Keratinocyte (primary cell): ENCODE results near the gene TULP1. TPM values are rescaled to one million over a fixed set of nuclear protein-coding genes. Genes with fewer than 3 reads are reported as not detected.

Experiments used
- DNase-seq: peaks from one replicate; pipeline ENCODE4 v3.0.0-alpha.2; 2011; ENCODE audit warnings: low read depth, missing footprints, low spot score
- FAIRE-seq: peaks from 2 replicates; lab custom pipeline; 2011; peaks lifted over from hg19 to GRCh38; lab: Jason Lieb, UNC
- H2AFZ ChIP-seq: 2 replicates; pipeline ENCODE4 v1.6.0; 2012; ENCODE audit warnings: low read length, control low read depth, inconsistent platforms; ENCODE audit not compliant: control insufficient read depth
- H3K27ac ChIP-seq: 2 replicates; pipeline ENCODE4 v1.5.1; 2011; ENCODE audit warnings: low read length; ENCODE audit not compliant: control insufficient read depth, insufficient read depth
- H3K27me3 ChIP-seq: 3 replicates; pipeline ENCODE4 v1.6.0; 2011; ENCODE audit warnings: low read length; ENCODE audit not compliant: control insufficient read depth, insufficient read depth; ENCODE audit errors: extremely low read depth
- H3K36me3 ChIP-seq, 2 experiments: 2 replicates in 1 of 2; 3 replicates in 1 of 2; pipeline ENCODE4 v1.5.1; 2011; ENCODE audit warnings: low read length in 2 of 2, mild to moderate bottlenecking in 1 of 2; ENCODE audit not compliant: control insufficient read depth in 2 of 2, insufficient read depth in 2 of 2; ENCODE audit errors: extremely low read depth in 1 of 2
- H3K4me1 ChIP-seq: 3 replicates; pipeline ENCODE4 v1.5.1; 2011; ENCODE audit warnings: low read length; ENCODE audit not compliant: control insufficient read depth, insufficient read depth; ENCODE audit errors: extremely low read depth
- H3K4me2 ChIP-seq: 3 replicates; pipeline ENCODE4 v1.6.0; 2011; ENCODE audit warnings: low read depth, low read length; ENCODE audit not compliant: control insufficient read depth, insufficient read depth; ENCODE audit errors: extremely low read depth
- H3K4me3 ChIP-seq, 3 experiments: fragments of 200-600 bp in 1 of 3; sonication (generic) in 1 of 3; 2 replicates in 2 of 3; 3 replicates in 1 of 3; pipeline ENCODE4 v1.5.1; 2011 to 2016; ENCODE audit warnings: low read length in 3 of 3, mild to moderate bottlenecking in 3 of 3, control low read depth in 2 of 3, inconsistent platforms in 1 of 3, low read depth in 1 of 3, mixed read lengths in 1 of 3, mixed run types in 1 of 3, moderate library complexity in 1 of 3; ENCODE audit not compliant: control insufficient read depth in 2 of 3, insufficient read depth in 2 of 3; ENCODE audit errors: extremely low read depth in 1 of 3
- H3K79me2 ChIP-seq: 2 replicates; pipeline ENCODE4 v1.6.0; 2012; ENCODE audit warnings: low read length; ENCODE audit not compliant: control insufficient read depth, insufficient read depth
- H3K9ac ChIP-seq: 3 replicates; pipeline ENCODE4 v1.6.0; 2011; ENCODE audit warnings: low read length; ENCODE audit not compliant: control insufficient read depth, insufficient read depth; ENCODE audit errors: extremely low read depth
- H3K9me1 ChIP-seq: 3 replicates; pipeline ENCODE4 v1.6.0; 2011; ENCODE audit warnings: low read length; ENCODE audit not compliant: control insufficient read depth, insufficient read depth; ENCODE audit errors: extremely low read depth
- H3K9me3 ChIP-seq: 2 replicates; pipeline ENCODE4 v1.5.1; 2012; ENCODE audit warnings: low read depth, low read length; ENCODE audit not compliant: control insufficient read depth
- H4K20me1 ChIP-seq: 3 replicates; pipeline ENCODE4 v1.6.0; 2011; ENCODE audit warnings: low read length; ENCODE audit not compliant: control insufficient read depth, insufficient read depth; ENCODE audit errors: extremely low read depth
- CTCF ChIP-seq, 3 experiments: IDR thresholded peaks in 1 of 3; conservative IDR thresholded peaks in 1 of 3; optimal IDR thresholded peaks in 1 of 3; 2 replicates in 2 of 3; 3 replicates in 1 of 3; pipeline versions ENCODE3 to v1.5.1; 2011; ENCODE audit warnings: low read length in 3 of 3, mild to moderate bottlenecking in 3 of 3, moderate library complexity in 2 of 3, control low read depth in 1 of 3, inconsistent platforms in 1 of 3; ENCODE audit not compliant: insufficient read depth in 2 of 3; ENCODE audit errors: extremely low read depth in 1 of 3
- EZH2 ChIP-seq: IDR thresholded peaks from one replicate; pipeline ENCODE4 v1.6.1; 2012; ENCODE audit warnings: inconsistent platforms, mild to moderate bottlenecking, low read length, moderate library complexity
- dilution Hi-C: fragments of 300-500 bp; cut with MboI; formaldehyde crosslinking; loops from one replicate; pipeline ENCODE4 v1.7.0; 2020; ENCODE audit warnings: low sequenced_read_pairs; ENCODE audit not compliant: extremely low pct_ligation_motif_present
- polyA plus RNA-seq, 5 experiments: library from polyadenylated mRNA; depleted of rRNA in 3 of 5; stranded (reverse) in 3 of 5; stranded (forward) in 1 of 5; unstranded in 1 of 5; fragments of >200 nt; gene quantifications; 1 replicate in 1 of 5; 2 replicates in 3 of 5; 3 replicates in 1 of 5; pipeline versions ENCODE4 v1.2.1 to v1.2.3, GENCODE V29; 2011 to 2012; ENCODE audit warnings: missing spikeins in 2 of 5, low read depth in 1 of 5, low replicate concordance in 1 of 5

Gene TULP1
- polyA plus RNA-seq, 1 donor (not counting 4 experiments of a cell fraction or from before 2014, with no cell fraction given): not detected

- no peak overlapping the region for H3K27ac ChIP-seq
- peaks cover 2% of the 10 kb centered on the region for H3K79me2 ChIP-seq
- DNase-seq (no peak), FAIRE-seq (no peak)
- no peaks in the 10 kb centered on the region for H3K27me3 ChIP-seq
- peaks cover 11 to 46% of the 10 kb centered on the region in 2 experiments for H3K36me3 ChIP-seq
- no peak overlapping the region for H3K9ac ChIP-seq
- peaks cover 3% of the 10 kb centered on the region for H3K9me1 ChIP-seq
- no peak overlapping the region for H3K4me3 ChIP-seq
- H2AFZ ChIP-seq: no peak overlapping the region
- H3K4me2 ChIP-seq: no peak overlapping the region
- dilution Hi-C loops: no loop called here
- no peaks in the 10 kb centered on the region for H3K9me3 ChIP-seq
- H3K4me1 ChIP-seq: peaks cover 3% of the 10 kb centered on the region
- TF ChIP-seq EZH2: no peak
- no peak for TF ChIP-seq CTCF (optimal IDR thresholded peaks at IDR 0.05 in 1 of 3, IDR thresholded peaks at IDR 0.05 in 1 of 3, conservative IDR thresholded peaks at IDR 0.05 in 1 of 3; ENCODE audit: extremely low read depth in 1 of 3, insufficient read depth in 2 of 3, low read length in 3 of 3)
- H4K20me1 ChIP-seq: peaks cover 20% of the 10 kb centered on the region
Measured at GRCh38 chr6:35476004-35476403, 36.7 kb downstream of the TULP1 start.

GRCh38 chr6:35475573-35475972 lies 37.1 kb downstream of the TULP1 start:
- Histone ChIP-seq H3K27me3 (no peaks in the 10 kb centered on the region), H3K9ac (no peak overlapping the region), H2AFZ (no peak overlapping the region), H3K79me2 (peaks cover 5% of the 10 kb centered on the region), H3K4me3 (no peak overlapping the region), H3K9me3 (no peaks in the 10 kb centered on the region), H3K9me1 (peaks cover 3% of the 10 kb centered on the region), H3K36me3 (peaks cover 16 to 44% of the 10 kb centered on the region in 2 experiments), H3K27ac (no peak overlapping the region), H3K4me1 (peaks cover 8% of the 10 kb centered on the region), H4K20me1 (peaks cover 22% of the 10 kb centered on the region), H3K4me2 (no peak overlapping the region)
- dilution Hi-C loops: no loop called here
- TF ChIP-seq EZH2 (no peak), CTCF (optimal IDR thresholded peaks at IDR 0.05 in 1 of 3, IDR thresholded peaks at IDR 0.05 in 1 of 3, conservative IDR thresholded peaks at IDR 0.05 in 1 of 3; ENCODE audit: extremely low read depth in 1 of 3, insufficient read depth in 2 of 3, low read length in 3 of 3) (no peak)
- FAIRE-seq (no peak), DNase-seq (no peak)
